HL-60 (cell line): ENCODE results near the gene CAMK2D.

Experiments
- CTCF ChIP-seq: IDR thresholded peaks from one replicate; pipeline ENCODE4 v1.5.1; 2011; ENCODE audit warnings: low read length, control low read depth, inconsistent platforms; ENCODE audit not compliant: insufficient read depth
- GABPA ChIP-seq: IDR thresholded peaks from 2 replicates; pipeline ENCODE4 v1.6.1; 2012; ENCODE audit warnings: low read depth
- POLR2AphosphoS5 ChIP-seq: IDR thresholded peaks from 2 replicates; pipeline ENCODE4 v1.6.1; 2012; ENCODE audit warnings: low read depth
- REST ChIP-seq: IDR thresholded peaks from 2 replicates; pipeline ENCODE4 v1.6.1; 2012; ENCODE audit warnings: low read depth; ENCODE audit not compliant: insufficient replicate concordance
- SPI1 ChIP-seq: IDR thresholded peaks from 2 replicates; pipeline ENCODE4 v1.6.1; 2012; ENCODE audit warnings: low read depth, mild to moderate bottlenecking, borderline replicate concordance

GRCh38 chr4:113627321-113627720, 134.2 kb downstream of the CAMK2D start:
- TF ChIP-seq POLR2AphosphoS5 (no peak), CTCF (no peak), REST (no peak), GABPA (no peak), SPI1 (no peak)
